Vagina (tissue), 2 donors: ENCODE measurements around the gene DNAAF1.

ENCODE experiments used
- CTCF ChIP-seq, 3 experiments: fragments of 450-650 bp in 2 of 3; fragments of 200-600 bp in 1 of 3; sonication (generic) in 1 of 3; IDR thresholded peaks; one replicate each; pipeline ENCODE4 v1.5.1; 2017 to 2019; ENCODE audit warnings: antibody characterized with exemption in 3 of 3, mild to moderate bottlenecking in 2 of 3, moderate library complexity in 2 of 3
- POLR2AphosphoS5 ChIP-seq, 2 donors: sonication (generic); formaldehyde crosslinking; IDR thresholded peaks; one replicate each; pipeline ENCODE4 v1.9.0; 2017; ENCODE audit warnings: antibody characterized with exemption in 2 of 2, mild to moderate bottlenecking in 2 of 2, low read depth in 1 of 2; ENCODE audit not compliant: insufficient read depth in 1 of 2

- TF ChIP-seq CTCF (IDR thresholded peaks at IDR 0.05) = no peak
- no peak for TF ChIP-seq POLR2AphosphoS5 (IDR thresholded peaks at IDR 0.05; ENCODE audit: insufficient read depth in 1 of 2, low read depth in 1 of 2)
Observed at GRCh38 chr16:84098939-84099338, 46.2 kb upstream of the DNAAF1 start.
